Breast epithelium (tissue), 3 donors: ENCODE data around the gene TINCR.

ENCODE experiments used
- CTCF ChIP-seq, 3 donors: fragments of 450-650 bp; IDR thresholded peaks; one replicate each; pipeline ENCODE4 v1.5.1; 2016 to 2017; ENCODE audit warnings: antibody characterized with exemption in 3 of 3, mild to moderate bottlenecking in 3 of 3, moderate library complexity in 3 of 3
- POLR2A ChIP-seq: fragments of 450-650 bp; IDR thresholded peaks from one replicate; pipeline ENCODE4 v1.6.1; 2016; ENCODE audit warnings: antibody characterized with exemption, mild to moderate bottlenecking, moderate library complexity

GRCh38 chr19:5530701-5531100, 37.1 kb downstream of the TINCR start:
- no peak for TF ChIP-seq CTCF (IDR thresholded peaks at IDR 0.05)
- no peak for TF ChIP-seq POLR2A
